Dermis blood vessel endothelial cell (primary cell): ENCODE measurements around the gene NIPAL4. TPM values are rescaled to one million over a fixed set of nuclear protein-coding genes. Genes with fewer than 3 reads are reported as not detected.

Source experiments
- DNase-seq: peaks from one replicate; pipeline ENCODE4 v3.0.0; 2010
- total RNA-seq: library from RNA; depleted of rRNA; stranded (reverse); fragments of >200 nt; gene quantifications from 2 replicates; pipeline ENCODE4 v1.2.3, GENCODE V29; 2014

The NIPAL4 gene
- total RNA-seq, 1 donor from 2014 or later: not detected

DNA sequence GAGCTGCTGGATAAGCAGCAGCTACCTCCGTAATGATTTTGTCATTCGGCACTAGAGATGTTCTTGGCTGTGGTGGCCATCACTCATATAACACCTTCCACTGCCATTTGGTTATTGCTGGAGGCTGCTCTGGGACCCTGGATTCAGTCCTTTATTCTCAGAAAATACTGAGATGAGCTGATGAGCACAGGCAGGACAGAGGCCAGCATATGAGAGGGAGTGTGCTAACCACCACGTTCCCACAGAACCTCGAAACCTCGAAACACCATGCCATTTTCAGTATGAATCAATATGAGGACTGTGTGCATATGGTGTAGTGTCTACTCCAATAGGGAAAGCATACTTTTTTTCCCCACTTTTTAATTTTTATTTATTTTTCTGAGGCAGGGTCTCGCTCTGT is 59.0 kb downstream of the NIPAL4 start:
- no peak for DNase-seq

DNA sequence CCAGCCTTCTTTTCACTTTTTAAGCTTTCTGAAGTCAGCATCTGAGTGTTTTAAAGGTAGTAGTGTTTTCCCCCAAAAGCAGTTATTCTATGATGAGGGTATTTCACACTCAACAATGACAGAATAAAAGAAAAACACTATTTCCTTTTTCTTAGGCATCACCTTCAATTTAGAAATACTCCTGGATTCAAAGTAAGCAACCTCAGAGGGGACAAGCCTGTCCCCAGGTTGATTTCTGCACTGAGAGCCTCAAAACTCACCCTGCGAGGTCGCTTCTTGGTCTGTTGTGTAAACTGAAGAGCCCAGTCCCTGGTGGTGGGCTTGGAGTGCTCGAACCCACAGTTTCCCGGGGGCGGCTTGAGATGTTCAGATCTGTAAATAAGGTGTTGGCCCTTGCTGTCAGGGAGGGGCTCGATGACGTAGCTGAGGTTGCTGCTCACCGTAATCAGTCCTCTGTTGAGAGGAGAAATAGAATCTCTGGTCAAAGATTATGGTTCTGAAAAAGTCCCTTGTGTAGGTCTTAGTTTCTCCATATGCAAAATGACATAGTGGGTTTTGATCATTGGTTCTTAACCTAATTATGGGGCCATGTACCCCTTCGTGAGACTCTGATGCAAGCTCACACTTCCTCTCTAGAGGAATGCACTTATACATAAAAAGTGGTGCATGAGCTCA is 59.7 kb downstream of the NIPAL4 start:
- no peak for DNase-seq

DNA sequence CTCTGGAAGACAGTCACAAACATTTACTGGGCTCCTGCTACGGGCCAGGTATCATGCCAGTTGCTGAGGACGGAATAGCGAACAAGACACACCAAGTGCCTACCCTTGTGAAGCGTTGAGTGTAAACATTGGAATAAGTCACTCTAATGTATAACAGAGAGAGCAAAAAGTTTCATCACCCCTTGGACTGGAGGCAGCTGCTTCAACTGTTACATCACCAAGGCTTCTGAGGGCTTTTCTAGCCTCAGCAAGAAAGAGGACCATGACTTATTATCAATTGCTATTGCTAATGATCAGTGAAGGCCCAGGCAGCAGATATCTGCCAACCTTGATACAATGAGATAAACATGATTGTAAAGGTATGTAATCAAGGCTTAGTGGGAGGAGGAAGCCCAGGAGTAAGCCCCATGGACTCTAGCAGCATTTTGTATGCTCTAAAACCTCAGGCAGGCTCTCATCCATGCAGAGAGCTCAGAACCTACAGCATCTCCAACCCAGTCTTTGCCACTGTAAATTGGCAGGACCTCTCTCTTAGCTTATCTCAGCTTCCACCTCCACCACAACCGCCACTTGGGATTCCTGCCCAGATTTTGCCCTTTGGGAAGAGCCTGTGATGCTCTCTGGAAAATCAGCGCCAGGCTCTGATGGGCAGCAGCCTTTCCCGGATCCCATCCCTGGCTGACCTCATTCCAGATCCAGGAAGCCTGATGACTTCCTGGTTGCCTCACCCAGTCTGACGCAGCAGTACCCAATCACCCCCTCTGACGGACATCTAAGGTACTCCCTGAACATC is 61.1 kb downstream of the NIPAL4 start:
- peak; percentile 76 for DNase-seq

DNA sequence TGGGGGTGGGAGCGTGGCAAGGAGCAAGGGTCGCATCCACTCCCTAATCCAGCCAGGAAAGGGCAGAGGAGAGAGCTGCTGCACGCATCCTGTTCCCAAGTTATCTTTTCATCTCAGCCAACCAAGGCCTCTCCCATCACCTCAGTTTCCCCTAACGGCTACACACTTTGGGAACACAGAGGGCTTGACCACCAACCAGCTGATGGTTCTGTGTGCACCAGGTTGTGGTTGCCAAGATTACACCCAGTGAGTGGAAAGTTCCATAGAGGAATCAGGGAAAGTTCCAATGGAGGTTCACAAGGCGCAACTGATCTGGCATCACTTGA is 61.7 kb downstream of the NIPAL4 start:
- DNase-seq: no peak

DNA sequence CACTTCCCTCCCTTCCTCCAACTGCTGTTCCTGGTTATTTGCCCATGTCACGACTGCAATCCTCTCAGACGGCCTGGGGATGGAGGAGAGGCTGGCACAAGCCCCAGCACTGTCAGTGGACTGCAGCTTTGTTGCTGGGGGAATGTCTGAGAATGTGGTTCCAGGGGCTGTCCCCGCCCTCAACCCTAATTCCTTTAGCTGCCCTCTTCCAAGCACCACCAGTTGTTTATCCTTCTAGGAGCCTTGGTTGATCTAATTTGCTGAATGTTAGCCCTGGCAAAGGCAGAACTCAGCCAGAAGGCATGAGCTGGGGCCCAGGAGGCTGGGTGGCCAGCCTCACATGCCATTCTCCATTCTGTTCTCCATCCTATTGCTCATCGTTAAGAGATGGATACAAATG is 64.0 kb downstream of the NIPAL4 start:
- DNase-seq: no peak

Other genes with a start within 250 kb of the NIPAL4 start
- 11.7 and 12.6 TPM in 2 replicates for gene CYFIP2, start 194.1 kb upstream of the NIPAL4 start, total RNA-seq
- gene ADAM19, start 115.6 kb downstream of the NIPAL4 start, total RNA-seq: 30.0 and 43.7 TPM in 2 replicates
- under 0.01 and 0.09 TPM in 2 replicates for gene SOX30, start 192.2 kb downstream of the NIPAL4 start, total RNA-seq
- gene C5orf52, start 211.3 kb downstream of the NIPAL4 start, total RNA-seq: not detected in 2 replicates